GM21526 (cell line): ENCODE results near the gene EME2.

Experiments used
- ATAC-seq: cut with Tn5 transposase; IDR thresholded peaks from one replicate; pipeline ENCODE4 v1.9.1; 2021; ENCODE audit warnings: moderate library complexity; ENCODE audit not compliant: unreplicated experiment, low FRiP score

The EME2 gene

DNA sequence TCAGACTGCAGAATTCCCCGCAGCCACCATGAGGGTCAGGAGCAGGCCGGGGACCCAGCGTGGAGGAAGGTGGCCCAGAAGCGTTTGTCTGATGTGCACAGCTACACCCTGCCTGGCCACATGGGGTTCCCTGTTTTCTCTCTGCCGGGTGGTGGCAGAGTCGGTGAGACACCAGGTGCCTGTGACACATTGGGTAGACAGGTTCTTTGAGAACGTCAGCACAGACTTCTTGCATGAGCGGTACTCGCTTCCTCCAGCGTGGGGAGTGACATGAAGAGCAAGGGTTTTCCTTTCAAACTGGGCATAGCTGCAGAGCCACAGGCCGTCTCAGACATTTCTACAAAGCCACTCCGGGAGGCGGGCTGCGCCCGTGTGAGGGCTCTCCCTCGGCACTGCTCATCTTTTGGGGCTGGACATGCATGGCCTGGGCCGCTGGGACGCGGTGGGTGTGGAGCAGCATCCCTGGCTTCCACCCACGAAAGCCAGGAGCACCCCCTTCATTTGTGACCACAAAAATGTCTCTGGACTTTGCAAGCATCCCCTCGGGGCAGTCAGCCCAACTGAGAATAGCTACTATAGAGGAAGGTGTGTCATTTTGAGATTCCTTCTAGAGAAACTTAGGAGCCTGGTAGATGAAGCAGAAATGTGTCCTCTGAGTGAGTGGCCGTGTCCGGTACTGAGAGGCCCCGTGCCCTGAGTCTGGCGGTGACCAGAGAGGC, 27.3 kb upstream of the EME2 start:
- ATAC-seq, result no peak

DNA sequence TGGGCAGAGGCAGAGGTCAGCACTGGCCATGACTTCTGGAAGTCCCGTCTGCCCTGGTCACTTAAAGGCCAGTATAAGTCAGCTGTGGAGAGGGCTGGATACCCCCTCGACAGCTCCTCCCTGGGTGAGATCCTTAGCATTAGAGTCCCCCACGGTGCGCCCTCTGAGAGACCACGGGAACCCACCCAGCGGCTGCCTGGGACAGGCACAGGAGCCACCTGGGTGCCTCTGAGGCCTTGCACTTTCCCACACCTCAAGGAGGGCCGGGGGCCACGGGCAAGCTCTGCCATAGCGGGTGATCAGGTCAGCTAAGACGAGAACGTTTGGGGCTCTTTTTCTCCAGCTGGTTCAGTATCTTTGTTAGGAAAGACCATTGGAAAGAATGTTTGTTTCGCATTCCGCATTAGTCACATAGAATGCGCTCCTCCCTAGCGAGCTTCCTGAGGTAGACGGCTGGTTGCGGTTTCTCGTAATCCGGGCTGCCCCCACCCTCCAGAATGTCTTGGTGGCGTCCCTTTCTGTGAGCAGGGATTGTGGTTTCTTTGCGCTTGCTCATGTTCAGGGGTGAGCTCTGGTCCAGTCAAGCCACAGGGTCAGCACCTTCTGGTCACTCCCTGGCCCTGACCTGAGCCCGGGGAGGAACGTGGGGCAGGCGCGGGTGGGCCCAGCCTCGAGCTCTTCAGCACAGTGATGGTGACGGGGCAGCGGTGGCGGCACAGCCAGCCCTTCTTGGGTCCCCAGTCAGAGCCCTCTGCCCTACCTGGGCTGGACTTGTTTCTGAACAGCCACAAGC, 26.5 kb upstream of the EME2 start:
- no peak for ATAC-seq

DNA sequence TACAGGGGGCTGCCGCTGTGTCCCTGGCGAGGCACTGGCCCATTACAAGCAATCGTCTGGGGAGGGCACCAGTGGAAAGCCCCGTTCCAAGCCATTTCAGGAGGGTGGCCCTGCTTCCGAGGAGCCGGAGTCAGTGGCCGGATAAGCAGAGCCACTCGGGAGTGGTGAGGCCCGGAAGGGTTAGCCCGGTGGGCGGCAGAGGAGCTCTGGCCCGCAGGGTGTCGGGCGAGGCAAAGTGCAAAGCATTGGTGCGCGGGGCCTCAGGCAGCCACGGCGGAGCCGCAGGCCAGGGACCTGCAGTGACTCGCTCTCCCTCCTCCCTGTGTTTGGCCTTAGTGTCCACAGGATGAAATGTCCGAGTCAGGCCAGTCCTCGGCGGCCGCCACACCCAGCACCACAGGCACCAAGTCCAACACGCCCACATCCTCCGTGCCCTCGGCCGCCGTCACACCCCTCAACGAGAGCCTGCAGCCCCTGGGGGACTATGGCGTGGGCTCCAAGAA, 25.9 kb upstream of the EME2 start:
- ATAC-seq, result no peak

DNA sequence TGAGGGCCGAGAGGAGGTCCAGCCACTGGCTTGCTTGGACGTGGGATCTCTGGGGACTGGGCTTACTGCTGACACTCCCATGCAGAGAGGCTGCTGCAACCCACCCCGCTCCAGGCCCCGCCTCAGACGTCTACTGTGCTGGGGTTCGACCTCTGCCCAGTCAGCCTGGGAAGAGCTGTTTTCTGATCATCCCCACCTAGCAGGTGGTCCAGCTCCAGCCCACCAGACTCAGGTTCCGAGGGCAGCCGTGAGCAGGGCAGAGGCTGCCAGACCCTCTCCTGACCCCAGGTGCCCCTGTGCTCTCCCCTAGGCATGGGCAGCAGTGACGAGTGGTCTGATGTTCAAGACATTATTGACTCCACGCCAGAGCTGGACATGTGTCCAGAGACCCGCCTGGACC, 24.7 kb upstream of the EME2 start:
- no peak for ATAC-seq

DNA sequence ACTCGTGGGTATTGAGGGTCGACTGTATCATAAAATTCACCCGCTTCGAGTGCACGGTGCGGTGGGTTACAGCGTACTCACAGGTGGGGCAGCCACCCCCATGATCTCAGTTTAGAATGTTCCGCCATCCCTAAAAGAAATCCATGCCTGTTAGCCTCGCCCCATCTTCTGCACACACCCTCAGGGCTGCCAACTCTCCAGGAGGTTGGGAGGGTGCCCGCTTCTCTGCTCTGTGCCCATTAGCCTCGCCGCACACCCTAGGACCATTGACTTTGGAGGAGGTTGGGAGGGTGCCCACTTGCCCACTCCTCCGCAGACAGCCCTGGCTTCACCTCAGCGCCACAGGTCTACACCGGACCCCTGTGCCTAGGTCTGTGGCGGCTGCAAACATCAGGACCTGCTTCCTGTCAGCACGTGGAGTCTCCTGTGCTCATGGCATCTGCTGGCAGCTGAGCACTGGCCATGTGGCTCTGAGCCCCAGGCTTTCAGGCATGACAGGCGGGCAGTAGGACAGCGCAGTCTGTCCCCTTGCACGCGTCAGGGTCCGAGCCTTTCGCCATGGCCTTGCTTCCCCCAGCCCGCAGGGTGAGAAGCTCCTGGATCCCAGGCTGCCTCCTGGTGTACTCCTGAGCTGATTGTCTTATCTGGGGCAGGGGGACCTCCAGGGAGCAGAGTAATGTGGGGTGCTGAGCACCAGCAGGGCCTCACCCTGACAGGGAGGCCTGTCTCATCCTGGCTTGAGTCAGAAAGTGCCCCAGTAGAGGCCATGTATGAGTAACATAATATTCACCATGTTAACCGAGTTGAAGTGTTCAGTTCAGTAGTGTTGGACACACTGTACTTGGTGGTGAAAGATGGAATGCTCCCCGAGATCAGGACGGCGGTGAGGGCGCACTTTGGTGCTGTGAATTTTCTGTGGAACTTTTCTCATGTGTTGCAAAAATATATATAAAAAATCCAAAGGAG, 23.2 kb upstream of the EME2 start:
- ATAC-seq, result no peak

DNA sequence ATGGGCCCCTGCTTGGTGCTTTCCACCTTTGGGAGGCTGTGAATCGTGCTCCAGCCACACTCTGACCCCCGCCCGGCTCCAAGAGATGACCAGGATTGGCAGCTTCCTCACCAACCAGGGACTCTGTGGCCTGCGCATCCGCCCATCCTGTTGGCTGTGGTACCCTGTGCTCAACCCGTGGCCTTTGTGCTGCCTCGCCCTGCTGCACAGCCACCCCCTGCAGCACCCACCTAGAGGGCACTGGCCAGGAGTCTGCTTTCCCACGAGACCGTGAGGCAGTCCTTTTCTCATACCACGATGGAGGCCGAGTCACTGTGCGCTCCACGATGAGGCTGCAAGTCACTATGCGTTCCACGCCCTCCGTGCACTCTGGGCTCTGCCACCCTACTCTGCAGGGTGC, 20.7 kb upstream of the EME2 start:
- ATAC-seq, result no peak

DNA sequence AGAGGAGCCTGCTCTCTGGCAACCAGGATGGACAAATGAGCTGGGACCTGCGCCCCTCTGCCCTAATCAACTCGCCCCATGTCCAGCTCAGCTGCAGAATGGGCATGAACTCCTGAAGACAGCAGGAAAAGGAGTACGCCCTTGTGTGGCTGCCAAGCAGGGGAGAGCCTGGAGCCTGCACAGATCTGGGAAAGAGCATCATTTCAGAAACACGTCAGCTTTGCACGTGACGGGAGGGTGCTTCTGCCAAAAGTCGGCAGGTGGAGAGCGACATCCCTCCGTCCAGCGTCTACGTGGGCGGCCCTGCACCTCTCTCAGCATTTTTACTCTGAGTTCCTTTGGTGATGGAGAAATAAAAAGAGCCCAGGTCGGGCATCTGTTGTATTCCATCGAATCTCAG, 19.8 kb upstream of the EME2 start:
- ATAC-seq, result no peak

DNA sequence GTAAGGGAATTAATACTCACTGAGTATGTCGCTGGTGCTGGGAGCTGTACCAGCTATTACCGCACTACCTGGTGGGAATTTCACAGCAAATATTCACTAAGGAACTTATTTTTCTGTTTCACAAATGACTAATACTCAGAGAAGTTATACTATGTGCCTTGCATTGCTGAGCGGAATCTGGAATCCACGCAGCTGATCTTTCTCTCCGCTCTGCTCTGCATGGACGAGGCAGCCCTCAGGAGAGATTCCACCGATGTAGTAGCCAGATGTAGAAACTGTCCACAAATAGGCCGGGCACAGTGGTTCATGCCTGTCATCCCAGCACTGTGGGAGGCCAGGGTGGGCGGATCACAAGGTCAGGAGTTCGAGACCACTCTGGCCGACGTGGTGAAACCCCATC, 18.4 kb upstream of the EME2 start:
- no peak for ATAC-seq

DNA sequence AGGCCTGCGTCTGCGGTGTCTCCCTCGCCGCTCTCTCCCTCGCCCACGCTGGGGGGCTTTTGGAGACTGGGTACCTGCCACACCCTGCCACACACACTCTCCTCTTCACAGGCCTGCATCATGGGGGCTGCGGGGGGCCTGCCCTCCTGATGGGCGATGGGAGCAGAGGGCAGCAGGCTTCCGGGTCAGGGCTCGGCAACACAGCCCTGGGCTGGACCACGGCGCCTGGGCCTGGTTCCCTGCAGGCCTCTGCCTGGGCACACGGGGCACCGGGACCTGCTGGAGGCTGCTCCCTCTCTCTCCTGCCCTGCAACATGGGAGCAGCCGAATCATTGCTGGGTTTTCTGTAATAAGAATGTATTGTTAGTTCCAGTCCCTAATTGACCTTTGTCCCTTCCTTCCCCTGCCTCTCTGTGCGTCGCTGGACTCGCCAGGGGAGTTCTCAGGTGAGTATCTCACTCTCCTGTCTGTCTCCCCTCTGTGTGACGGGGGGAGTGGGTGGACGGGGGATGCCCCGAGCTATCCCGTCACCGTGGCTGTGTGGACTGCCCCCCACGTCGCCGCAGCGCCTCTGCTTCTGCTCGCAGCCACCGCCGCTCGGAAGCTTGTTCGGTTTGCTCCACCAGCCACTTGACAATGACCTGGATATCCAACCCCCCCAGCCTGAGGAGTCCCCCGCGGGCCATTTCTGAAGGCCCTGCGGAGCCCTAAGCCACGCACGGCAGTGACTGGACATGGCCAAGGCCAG, 14.7 kb upstream of the EME2 start:
- ATAC-seq, result no peak

DNA sequence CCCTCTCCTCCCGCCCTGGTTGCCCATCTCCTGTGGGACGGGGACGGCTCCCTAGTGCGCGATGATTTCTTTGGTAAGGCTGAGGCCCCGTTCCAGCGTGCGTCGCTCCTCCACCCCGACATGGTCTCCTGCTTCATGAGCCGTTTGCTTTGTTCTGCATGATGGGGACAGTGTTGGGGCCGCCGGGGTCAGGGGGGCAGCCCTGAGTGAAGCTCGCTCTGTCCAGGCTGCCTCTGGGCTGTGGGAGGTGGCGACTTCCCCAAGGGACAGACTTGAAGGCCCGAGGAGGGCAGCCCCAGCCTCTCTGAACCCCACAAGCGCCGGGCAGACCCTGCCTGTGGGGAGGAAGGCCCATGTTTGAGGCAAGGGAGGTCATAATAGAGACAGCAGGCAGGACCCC, 13.7 kb upstream of the EME2 start:
- ATAC-seq, result no peak

DNA sequence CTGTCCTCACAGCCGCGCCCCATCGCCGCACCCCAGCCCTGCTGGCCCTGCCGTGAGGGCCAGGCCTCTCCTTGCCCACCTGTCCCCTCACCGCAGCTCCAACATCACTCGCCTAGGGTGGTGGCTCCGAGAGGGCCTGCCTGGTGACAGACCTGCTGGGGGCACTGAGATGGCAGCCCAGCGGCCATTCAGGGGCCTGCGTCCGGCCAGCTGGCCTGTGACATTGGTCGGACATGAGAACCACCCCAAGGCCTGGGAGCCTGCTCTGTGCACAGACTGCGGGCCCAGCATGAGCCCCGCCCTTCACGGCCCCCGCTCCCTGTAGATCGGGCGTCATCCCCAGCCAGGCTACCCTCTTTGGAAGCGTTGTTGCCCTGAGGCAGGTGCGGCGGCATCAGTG, 13.1 kb upstream of the EME2 start:
- ATAC-seq, result no peak

DNA sequence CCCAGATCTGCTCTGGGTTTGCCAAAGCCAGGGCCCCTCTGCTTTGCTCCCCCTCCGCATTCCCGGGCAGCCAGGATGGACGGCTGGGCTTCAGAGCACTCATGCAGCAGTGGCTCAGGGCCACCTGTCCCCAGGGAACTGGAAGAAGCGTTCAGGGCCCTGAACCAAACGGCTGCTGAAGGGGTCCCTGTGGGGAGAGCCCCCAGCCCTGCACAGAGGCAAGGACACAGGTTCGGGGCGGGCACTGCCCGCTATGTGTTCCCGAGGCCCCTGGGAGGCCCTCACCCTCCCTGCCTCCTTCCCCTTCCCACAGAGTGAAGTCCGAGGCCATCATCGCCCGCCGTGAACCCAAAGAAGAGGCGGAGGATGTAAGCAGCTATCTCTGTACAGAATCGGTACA, 11.7 kb upstream of the EME2 start:
- ATAC-seq, result no peak

DNA sequence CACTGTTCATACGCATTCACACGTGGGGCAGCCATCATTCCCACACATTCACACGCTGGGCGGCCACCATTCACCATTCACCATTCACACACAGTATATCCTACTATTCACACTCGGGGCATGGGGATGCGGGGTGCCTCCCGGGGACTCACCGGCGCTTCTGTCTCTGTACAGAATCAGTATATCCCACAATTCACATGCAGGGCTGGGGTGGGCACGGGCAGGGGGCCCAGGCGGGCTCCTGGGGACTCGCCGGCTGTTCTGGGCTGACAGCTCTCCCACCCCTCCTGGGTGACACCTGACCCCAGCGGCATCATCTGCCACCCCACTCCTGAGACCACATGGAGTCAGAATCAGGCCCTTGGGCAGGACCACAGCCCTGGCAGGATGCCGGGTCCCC, 10.9 kb upstream of the EME2 start:
- no peak for ATAC-seq

DNA sequence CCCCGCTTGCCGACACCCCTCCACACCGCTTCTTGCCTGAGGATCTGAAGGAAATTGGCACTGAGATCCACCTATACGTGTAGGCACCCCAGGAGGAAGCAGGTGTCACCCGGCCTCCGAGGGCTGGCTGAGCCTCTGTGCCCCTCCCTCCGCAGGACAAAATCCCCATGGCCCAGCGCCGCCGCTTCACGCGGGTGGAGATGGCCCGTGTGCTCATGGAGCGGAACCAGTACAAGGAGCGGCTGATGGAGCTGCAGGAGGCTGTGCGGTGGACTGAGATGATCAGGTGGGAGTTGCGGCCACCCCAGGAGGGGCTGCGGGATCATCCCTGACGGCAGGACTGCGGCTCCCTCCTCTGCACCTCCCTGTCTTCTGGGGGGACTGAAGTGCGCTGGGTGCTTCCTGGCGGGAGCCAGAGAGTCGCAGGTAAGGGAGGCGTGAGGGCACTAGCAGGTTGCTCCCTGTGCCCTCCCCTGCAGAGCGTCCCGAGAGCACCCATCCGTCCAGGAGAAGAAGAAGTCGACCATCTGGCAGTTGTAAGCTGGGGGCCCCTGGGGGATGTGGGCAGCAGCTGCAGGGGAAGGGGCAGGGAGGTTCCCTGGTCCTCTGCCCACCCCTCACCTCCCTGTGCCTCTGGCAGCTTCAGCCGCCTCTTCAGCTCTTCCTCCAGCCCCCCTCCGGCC, 10.3 kb upstream of the EME2 start:
- no peak for ATAC-seq

DNA sequence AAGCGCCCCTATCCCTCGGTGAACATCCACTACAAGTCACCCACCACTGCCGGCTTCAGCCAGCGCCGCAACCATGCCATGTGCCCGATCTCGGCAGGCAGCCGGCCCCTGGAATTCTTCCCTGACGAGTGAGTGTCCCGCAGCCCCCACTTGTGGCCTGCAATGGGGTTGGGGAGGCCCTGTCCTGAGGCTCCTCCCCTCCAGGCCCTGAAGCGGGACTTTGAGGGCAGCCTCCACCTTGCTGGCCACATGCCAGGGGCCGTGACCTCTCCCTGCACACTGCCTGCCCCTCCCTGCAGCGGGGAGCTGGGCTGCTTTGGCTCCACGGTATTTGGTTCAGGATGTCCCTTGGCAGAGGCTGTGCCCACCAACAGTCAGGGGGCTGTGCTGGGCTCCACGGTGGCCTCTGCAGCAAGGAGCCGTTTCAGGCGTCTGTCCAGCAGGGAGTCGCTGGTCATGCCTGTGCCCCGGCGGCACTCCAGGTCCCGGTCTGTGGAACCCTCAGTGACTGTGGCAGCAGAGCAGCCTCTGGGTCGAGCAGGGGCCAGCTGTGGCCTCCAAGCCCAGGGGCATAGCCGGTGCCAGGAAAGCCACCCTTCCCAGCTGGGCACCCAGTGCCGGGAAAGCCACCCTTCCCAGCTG, 9.6 kb upstream of the EME2 start:
- ATAC-seq, result no peak

DNA sequence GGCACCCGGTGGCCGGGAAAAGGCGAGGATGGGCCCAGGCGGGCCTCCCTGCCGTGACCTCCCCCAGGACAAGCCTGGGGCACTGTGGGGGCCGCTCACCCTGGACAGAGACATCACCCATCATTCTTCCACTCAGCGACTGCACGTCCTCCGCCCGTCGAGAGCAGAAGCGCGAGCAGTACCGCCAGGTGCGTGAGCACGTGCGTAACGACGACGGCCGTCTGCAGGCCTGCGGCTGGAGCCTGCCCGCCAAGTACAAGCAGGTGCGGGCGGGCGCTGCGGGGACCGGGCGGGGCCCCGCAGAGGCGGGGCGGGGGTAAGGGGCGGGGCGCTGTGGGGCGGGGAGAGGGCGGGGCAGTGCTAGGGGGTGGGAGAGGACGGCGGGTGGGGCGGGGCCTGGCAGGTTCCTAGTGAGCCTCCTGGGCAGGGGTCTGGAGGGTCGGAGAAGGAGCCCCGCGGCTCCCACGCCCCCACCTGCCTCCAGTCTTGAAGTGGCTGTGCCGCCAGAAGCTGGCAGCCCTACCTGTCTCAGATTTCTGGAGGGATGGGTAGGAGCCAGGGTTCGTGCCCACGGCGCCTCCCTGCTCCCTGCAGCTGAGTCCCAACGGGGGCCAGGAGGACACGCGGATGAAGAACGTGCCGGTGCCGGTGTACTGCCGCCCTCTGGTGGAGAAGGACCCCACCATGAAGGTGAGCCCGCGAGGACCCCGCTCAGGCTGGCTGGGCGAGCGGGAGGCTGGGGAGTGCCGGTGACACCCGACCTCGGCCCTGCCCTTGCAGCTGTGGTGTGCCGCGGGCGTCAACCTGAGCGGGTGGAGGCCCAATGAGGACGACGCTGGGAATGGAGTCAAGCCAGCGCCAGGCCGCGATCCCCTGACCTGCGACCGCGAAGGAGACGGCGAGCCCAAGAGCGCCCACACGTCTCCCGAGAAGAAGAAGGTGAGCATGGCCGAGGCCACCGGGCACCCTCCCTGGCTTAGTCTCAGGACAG, 8.8 kb upstream of the EME2 start:
- ATAC-seq, result no peak

DNA sequence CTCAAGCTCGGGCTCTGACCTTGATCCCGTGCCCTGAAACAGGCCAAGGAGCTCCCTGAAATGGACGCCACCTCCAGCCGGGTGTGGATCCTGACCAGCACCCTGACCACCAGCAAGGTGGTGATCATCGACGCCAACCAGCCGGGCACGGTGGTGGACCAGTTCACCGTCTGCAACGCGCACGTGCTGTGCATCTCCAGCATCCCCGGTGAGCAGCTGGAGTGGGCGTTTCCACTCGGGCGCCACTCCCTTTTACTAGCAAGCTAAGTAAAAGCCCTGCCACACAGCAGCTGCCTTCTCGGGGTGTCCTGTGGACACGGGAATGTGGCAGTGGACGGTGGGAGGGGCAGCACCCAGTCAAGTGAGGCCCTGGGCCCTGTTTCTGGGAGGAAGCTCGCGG, 7.6 kb upstream of the EME2 start:
- ATAC-seq, result no peak

DNA sequence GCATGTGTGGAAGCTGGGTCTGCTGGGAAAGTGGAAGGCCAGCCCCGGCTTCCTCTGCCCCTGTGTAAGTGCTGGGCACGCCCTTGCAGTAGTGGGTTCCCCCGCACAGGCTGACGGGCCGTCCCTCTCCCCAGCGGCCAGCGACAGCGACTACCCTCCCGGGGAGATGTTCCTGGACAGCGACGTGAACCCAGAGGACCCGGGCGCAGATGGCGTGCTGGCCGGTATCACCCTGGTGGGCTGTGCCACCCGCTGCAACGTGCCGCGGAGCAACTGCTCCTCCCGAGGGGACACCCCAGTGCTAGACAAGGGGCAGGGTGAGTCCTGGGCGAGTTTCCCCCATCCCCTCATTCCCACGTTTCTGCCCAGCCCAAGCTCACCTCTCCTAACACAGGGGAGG, 6.8 kb upstream of the EME2 start:
- no peak for ATAC-seq
